SKM-1 treated with dmso at 0.1 percent for 144 hours (cell line): ENCODE results near the gene CNKSR1.

Experiments
- DNase-seq: peaks from one replicate; lab custom pipeline; 2025; ENCODE audit not compliant: unreplicated experiment; lab: John Stamatoyannopoulos, UW

The CNKSR1 gene

GRCh38 chr1:26177182-26177684, at the start of gene CNKSR1:
Gene CNKSR1, plus strand, starts transcription at chr1:26177491. Its CDS starts 57 bp downstream, at chr1:26177548.
- no peak for DNase-seq

DNA sequence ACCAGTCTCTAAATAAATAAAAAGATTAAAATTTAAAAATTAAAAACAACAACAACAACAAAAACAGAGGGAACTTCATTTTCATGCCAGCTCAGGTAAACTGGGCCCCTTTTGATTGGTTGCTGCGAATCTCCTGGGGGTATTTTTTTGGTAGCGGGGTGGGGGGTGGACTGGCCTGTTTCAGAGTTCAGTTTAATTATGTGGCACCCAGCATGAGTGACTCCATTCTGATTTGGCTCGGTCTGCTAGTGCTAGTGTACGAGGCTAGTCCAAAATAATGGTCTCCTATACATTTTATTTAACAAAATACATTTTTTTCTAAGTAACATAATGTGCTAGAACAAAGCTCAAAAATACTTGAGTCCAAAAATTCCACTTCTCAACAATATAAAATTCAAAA, 47.5 kb upstream of the CNKSR1 start:
- DNase-seq = no peak

- no peak for DNase-seq
Measured at GRCh38 chr1:26130695-26131094, 46.6 kb upstream of the CNKSR1 start.

DNA sequence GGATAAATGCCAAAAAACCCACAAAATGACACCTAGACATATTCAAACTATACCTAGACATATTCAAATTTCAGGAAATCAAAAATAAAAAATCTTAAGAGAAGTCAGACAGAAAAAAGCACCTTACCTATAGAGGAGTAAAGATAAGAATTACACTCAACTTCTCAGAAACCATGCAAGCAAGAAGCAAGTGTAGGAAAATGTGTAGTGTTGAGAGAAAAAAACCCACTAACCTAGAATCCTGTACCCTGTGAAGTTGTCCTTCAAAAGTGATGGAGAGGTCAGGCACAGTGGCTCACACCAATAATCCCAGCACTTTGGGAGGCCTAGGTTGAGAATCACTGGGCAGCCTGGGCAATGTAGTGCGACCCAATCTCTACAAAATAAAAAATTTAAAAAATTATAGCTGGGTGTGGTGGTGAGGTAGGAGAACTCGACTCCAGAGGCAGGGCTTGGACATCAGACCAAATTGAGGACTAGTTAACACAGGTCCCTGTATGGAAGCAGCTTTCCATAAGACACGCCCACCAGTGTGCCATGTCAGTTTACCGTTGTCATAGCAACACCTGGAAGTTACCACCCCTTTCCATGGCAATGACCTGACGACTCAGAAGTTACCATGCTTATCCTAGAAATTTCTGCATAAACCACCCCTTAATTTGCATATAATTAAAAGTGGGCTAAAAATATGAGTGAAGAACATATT, 45.0 kb upstream of the CNKSR1 start:
- no peak for DNase-seq

DNA sequence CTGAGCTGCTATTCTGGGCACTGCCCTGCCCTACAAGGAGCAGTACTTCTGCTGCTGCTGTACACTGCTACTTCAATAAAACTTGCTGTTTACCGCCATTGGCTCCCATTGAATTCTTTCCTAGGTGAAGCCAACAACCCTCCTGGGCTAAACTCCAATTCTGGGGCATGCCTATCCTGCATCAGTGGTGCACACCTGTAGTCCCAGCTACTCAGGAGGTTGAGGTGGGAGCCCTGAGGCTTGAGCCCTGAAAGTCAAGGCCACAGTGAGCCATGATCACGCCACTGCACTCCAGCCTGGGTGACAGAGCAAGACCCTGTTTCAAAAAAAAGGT, 44.5 kb upstream of the CNKSR1 start:
- no peak for DNase-seq

DNA sequence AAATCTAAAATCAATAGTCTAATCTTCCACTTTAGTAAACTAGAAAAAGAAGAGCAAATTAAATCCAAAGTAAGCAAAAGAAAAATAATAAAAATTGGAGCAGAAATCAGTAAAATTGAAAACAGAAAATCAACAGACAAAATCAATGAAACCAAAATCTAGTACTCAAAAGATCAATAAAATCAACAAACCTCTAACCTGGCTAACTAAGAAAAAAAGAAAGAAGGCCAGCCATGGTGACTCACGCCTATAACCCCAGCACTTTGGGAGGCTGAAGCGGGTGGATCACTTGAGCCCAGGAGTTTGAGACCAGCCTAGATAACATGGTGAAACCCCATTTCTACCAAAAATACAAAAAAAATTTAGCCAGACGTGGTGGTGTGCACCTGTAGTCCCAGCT, 42.8 kb upstream of the CNKSR1 start:
- no peak for DNase-seq

DNA sequence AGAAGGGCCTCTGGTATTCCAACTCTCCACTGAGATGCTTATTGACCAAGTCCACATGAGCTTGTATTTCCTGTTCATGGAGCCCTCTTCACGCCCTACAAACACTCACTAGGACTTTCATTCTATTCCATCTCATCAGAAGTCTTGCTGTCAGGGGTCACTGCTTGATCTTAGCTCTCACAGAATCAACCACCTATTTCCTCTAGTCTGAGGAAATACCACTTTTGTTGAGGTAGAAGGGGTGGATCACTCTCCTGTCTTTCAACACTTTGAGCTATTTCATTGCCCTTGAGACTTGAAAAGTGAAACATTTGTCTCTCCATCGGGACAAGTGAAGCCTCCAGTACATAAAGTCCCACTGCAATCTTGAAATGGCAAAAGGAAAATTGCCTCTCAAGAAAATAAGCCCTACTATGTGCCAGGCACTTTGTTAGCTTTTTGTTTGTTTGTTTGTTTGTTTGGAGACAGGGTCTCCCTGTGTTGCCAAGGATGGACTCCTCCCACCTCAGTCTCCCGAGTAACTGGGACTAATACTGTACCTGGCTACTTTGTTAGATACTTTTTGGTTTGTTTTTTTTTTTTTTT, 38.2 kb upstream of the CNKSR1 start:
- no peak for DNase-seq

DNA sequence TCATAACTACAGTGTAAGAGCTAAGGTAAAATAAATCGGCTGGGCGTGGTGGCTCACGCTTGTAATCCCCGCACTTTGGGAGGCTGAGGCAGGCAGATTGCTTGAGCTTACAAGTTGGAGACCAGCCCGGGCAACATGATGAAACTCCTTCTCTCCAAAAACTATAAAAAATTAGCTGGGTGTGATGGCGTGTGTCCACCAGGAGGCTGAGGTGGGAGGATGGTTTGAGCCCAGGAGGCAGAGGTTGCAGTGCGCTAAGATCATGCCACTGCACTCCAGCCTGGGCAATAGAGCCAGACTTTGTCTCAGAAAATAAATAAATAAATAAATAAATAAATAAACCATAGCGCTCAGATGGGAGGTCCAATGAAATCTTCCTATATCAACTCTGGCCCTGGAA, 35.1 kb upstream of the CNKSR1 start:
- DNase-seq = no peak

DNA sequence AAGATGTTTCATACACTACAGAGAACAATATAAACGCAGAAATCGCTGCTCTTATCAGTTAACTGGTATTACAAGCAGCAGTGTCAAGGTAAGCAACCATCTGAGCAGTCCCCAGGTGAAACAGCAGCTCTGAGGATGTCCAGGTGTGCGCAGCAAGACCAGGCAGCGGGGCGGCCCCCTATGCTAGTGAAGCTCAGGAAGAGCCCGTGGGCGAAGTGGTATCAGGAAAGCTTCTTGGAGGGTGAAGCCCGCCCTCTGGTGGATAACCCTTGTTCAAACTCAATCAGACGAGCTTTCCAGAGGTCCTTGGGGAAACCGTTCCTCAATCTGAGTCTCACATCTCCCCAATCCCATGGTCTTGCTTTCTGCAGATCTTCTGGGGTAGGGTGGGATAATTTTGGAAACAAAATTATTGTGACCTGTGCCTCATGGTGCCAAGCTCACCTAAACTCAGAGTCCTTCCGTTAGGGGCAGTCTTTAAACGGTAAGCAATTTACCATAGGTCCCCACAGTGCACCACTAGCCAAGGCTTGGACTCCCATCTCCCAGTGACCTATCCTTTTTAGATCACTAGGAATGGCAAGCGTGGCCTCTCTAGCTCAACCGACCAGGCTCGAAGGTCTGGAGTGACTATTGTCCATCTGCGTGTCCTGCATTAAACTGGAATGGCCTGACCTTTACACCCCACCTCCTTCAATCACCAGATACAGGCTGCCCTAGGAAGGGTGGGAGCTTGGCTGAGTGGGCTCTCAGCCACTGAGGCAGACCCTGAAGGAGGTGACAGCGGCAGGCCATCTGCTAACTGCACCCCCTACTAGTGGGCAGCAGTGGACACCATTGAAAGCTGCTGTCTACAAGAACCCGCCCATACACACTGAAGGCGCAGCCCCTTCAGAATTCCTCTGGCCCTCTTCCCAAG, 32.0 kb upstream of the CNKSR1 start:
- DNase-seq = peak; percentile 45

GRCh38 chr1:26145960-26146294, 31.4 kb upstream of the CNKSR1 start:
- DNase-seq = no peak

GRCh38 chr1:26148887-26149286, 28.4 kb upstream of the CNKSR1 start:
- no peak for DNase-seq

DNA sequence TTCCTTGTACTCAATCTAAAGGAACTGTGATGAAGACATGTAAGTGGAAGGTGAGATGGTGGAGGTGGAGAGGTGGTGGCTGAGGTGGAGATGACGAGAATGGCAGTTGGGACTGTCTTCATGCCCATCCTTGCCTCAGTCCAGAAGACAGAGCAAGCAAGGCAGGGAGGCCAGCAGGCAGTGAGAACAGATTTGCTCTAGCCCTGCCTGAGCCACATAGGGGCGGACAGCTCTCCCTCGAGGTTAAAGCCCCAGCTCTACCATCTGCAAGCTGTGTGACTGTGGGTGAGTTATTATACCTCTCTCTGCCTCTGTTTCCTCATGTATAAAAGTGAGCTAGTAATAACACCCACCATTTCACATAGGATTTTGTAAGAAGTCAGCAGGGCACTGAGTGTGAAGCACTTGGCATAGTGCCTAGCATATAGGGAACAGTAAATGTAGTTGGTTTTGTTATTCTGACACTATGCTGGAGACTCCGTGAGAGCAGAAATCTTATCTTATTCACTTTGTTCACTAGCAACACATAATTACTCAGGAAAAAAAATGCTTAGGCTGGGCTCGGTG, 23.2 kb upstream of the CNKSR1 start:
- no peak for DNase-seq

- no peak for DNase-seq
Measured at GRCh38 chr1:26154750-26155149, 22.5 kb upstream of the CNKSR1 start.

DNA sequence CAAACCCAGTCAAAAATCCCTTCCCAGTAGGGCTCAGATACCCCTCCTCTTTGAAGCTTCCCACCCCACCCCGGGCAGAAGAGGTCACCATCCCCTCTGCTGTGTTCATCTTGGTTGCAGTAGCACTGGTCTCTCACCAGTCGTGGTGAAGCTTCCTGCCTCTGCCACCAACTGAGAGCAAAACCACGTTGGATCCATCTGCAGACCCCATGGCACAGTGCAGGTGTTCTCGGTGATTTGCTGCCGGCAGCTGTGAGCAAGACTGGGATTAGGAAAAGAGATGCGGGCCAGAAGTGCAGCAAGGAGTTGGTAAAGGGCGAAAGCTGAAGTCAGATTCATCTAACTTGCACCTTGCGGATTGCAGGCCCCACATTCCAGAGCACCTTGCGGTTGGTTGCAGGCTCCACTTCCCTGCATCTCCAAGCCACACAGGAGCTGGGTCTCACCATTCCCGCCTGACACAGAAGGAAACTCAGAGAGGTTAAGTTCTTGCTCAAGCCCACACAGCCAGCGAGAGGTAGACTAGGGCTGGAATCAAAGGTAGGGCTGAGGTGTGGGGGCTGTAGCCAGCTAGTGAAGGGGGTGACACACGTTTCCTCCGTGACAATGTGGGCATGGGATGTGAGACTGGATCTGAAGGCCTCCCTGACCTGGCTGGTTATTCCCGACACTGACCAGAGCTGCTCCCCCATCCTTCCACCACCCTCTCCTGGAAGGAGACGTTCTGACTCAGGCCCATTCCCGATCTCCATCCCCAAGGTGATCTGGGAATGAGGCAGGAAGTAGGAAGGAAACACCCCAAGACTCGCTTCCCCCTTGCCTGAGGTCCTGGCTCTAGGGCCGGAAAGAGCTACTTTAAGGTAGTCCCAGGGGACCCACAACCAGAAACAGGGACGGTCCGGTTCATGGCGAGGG, 21.7 kb upstream of the CNKSR1 start:
- DNase-seq = no peak

DNA sequence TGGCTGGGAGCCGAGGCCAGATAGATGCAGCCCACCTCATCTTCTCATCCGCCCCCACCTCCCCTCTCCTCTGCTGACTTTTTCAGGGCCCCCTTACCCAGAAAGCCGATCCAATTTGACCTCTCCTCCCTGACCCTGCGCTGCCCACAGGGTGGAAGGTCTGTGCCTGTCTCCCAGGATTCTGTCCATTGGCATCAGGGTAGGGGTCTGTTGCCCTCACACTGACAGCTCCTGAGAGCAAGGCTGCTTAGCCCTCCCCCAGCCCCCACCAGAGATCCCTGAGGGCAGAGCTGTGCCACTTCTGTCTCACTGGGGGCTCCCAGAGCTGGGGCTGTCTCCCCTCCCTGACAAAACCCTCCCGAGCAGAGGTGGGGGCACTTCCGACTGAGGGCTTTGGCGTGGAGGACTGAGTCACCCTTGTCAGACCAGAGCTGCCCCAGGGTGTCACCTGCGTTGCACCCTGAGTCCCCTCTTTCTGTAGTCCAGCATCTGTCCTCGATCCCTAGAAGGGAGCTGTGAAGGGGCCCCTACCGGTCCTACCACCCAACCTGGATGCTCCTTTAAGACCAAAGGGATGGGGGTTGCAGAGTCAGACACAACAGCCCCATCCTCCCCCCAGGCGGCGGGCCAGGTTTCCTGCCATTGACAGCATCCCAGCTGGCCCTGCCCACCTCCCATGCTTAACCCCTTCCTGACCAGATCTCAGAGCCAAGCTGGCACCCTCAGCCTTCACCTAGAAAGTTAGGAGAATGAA, 20.8 kb upstream of the CNKSR1 start:
- DNase-seq = no peak

GRCh38 chr1:26158271-26158907, 18.9 kb upstream of the CNKSR1 start:
- DNase-seq = no peak

DNA sequence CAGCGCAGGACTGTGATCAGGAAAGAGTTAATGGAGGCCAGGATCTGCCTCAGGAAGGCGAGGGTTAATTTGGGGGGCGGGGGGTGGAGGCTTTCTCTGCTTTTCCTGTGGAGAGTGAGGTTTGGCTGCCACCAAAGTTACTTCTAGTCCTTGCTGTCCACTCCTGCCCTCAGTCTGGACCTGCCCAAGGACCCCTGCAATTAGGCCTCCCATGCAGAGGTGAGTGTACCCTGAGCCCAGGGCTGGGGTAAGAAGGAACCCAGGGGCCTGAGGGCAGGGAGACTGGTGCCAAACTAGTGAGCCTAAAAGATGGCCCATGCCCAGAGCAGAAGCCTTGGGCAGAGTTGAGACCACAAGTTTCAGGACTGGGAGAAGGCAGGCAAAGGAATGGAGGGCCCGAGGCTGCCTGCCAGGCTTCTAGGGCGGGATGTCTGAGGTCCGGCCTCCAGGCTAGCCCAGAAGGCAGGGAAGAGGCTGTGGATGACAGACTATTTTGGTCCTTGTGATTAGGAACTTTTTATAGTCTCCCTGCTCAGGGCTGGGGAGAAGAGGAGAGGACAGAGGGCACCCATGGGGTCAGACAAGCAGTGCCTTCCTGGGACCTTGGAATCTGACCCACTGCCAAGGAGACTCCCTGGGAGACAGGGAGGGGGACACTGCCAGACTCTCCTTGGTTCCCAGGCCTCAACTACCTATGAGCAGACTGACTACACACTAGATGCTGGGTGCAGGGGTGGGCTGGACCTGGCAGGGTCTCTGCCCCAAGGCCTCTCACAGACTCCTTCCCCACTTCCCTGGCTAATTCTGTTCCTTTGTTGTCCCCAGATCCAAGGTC, 18.2 kb upstream of the CNKSR1 start, which contains the start of gene FAM110D:
Gene FAM110D, plus strand, starts transcription at position 172 of the 835 bp plus-strand sequence. CDS start 2,213 bp downstream, outside the sequence.
- no peak for DNase-seq

- DNase-seq = no peak
Measured at GRCh38 chr1:26159743-26160039, 17.6 kb upstream of the CNKSR1 start.
